AG08395 (cell line): ENCODE data around the gene TBX4.
"Not testable (repeated sequence)": the region's sequence is repeated elsewhere in the genome, so short reads cannot be mapped to it uniquely, and the experiment has no call there.

Experiments
- DNase-seq: peaks from one replicate; pipeline ENCODE4 v3.0.0; 2012; ENCODE audit warnings: mixed read lengths, low spot score

TBX4 gene

GRCh38 chr17:61429274-61429673 is 22.9 kb upstream of the TBX4 start:
- DNase-seq, result no peak

GRCh38 chr17:61429831-61430230 is 22.4 kb upstream of the TBX4 start:
- DNase-seq, result not testable (repeated sequence)

- DNase-seq, result no peak
Measured at GRCh38 chr17:61431594-61432311, 20.5 kb upstream of the TBX4 start.

- DNase-seq, result no peak
Measured at GRCh38 chr17:61436273-61436672, 15.9 kb upstream of the TBX4 start.

GRCh38 chr17:61436995-61437704 is 15.1 kb upstream of the TBX4 start:
- DNase-seq, result no peak

GRCh38 chr17:61440697-61441096 is 11.5 kb upstream of the TBX4 start:
- DNase-seq, result no peak

GRCh38 chr17:61441507-61441906 is 10.7 kb upstream of the TBX4 start:
- not testable (repeated sequence) for DNase-seq

- no peak for DNase-seq
Measured at GRCh38 chr17:61442136-61442775, 10.0 kb upstream of the TBX4 start.

GRCh38 chr17:61442878-61443474 is 9.2 kb upstream of the TBX4 start:
- DNase-seq, result no peak

GRCh38 chr17:61443475-61443882 is 8.7 kb upstream of the TBX4 start:
- no peak for DNase-seq

GRCh38 chr17:61444075-61444474 is 8.1 kb upstream of the TBX4 start:
- DNase-seq, result no peak

- DNase-seq, result no peak
Measured at GRCh38 chr17:61444831-61445230, 7.4 kb upstream of the TBX4 start.

GRCh38 chr17:61447358-61447757 is 4.9 kb upstream of the TBX4 start:
- no peak for DNase-seq

GRCh38 chr17:61448042-61448441 is 4.2 kb upstream of the TBX4 start:
- DNase-seq, result no peak

- not testable (repeated sequence) for DNase-seq
Measured at GRCh38 chr17:61449140-61449539, 3.1 kb upstream of the TBX4 start.

GRCh38 chr17:61449707-61450640 is 2.2 kb upstream of the TBX4 start:
- DNase-seq, result no peak

- no peak for DNase-seq
Measured at GRCh38 chr17:61450641-61451537, 1.3 kb upstream of the TBX4 start.

GRCh38 chr17:61451538-61452300 is 503 bp upstream of the TBX4 start:
- DNase-seq, result peak; percentile 37

- no peak for DNase-seq
Measured at GRCh38 chr17:61453566-61454380, 1.6 kb downstream of the TBX4 start.
